Measurements from ENCODE around the gene FGGY.
"Not testable (repeated sequence)": the region's sequence is repeated elsewhere in the genome, so short reads cannot be mapped to it uniquely, and the experiment has no call there.

FGGY gene

GRCh38 chr1:59452559-59452958 is 155.7 kb downstream of the FGGY start:
- DNase-seq: no peak

- DNase-seq: no peak
Measured at GRCh38 chr1:59453297-59453968, 156.5 kb downstream of the FGGY start.

GRCh38 chr1:59455206-59455605 is 158.3 kb downstream of the FGGY start:
- DNase-seq: no peak

- DNase-seq: no peak
Measured at GRCh38 chr1:59457786-59458185, 160.9 kb downstream of the FGGY start.

- no peak for DNase-seq
Measured at GRCh38 chr1:59458884-59459283, 162.0 kb downstream of the FGGY start.

- DNase-seq: not testable (repeated sequence)
Measured at GRCh38 chr1:59462942-59463341, 166.0 kb downstream of the FGGY start.

GRCh38 chr1:59465478-59465877 is 168.6 kb downstream of the FGGY start:
- not testable (repeated sequence) for DNase-seq

- DNase-seq: no peak
Measured at GRCh38 chr1:59468828-59469428, 172.0 kb downstream of the FGGY start.

GRCh38 chr1:59471991-59472570 is 175.2 kb downstream of the FGGY start:
- DNase-seq: not testable (repeated sequence)

- no peak for DNase-seq
Measured at GRCh38 chr1:59473831-59474230, 176.9 kb downstream of the FGGY start.

- no peak for DNase-seq
Measured at GRCh38 chr1:59474496-59474895, 177.6 kb downstream of the FGGY start.

GRCh38 chr1:59475737-59476136 is 178.8 kb downstream of the FGGY start:
- no peak for DNase-seq

- no peak for DNase-seq
Measured at GRCh38 chr1:59477286-59477685, 180.4 kb downstream of the FGGY start.

GRCh38 chr1:59477867-59478266 is 181.0 kb downstream of the FGGY start:
- no peak for DNase-seq

- DNase-seq: no peak
Measured at GRCh38 chr1:59478822-59479221, 181.9 kb downstream of the FGGY start.

GRCh38 chr1:59480188-59480888 is 183.4 kb downstream of the FGGY start:
- no peak for DNase-seq

- DNase-seq: no peak
Measured at GRCh38 chr1:59481881-59482505, 185.1 kb downstream of the FGGY start.

GRCh38 chr1:59482986-59483385 is 186.1 kb downstream of the FGGY start:
- no peak for DNase-seq

- DNase-seq: no peak
Measured at GRCh38 chr1:59484096-59484495, 187.2 kb downstream of the FGGY start.

GRCh38 chr1:59485171-59485570 is 188.3 kb downstream of the FGGY start:
- DNase-seq: no peak

GRCh38 chr1:59485949-59486348 is 189.1 kb downstream of the FGGY start:
- DNase-seq: no peak

- DNase-seq: no peak
Measured at GRCh38 chr1:59486615-59487014, 189.7 kb downstream of the FGGY start.

GRCh38 chr1:59487335-59488031 is 190.6 kb downstream of the FGGY start:
- no peak for DNase-seq

Measured in SIG-M5 (cell line).